SU-DHL-6 (cell line): Measurements from ENCODE around the gene CAPN5.

ENCODE experiments used
- H2AFZ ChIP-seq: fragments of 200-600 bp; sonication (generic); 2 replicates; pipeline ENCODE4 v1.6.1; 2014; ENCODE audit warnings: low read depth, mild to moderate bottlenecking, moderate library complexity, mixed read lengths, antibody characterized with exemption, low read length; ENCODE audit not compliant: severe bottlenecking
- H3F3A ChIP-seq: fragments of 200-600 bp; shearing (Covaris generic); 2 replicates; pipeline ENCODE4 v1.6.0; 2016; ENCODE audit warnings: antibody characterized with exemption, mild to moderate bottlenecking; ENCODE audit not compliant: insufficient read depth
- H3K27ac ChIP-seq: fragments of 200-600 bp; sonication (generic); 2 replicates; pipeline ENCODE4 v1.5.1; 2016; ENCODE audit warnings: low read depth, mild to moderate bottlenecking, low read length, moderate library complexity, mixed read lengths
- H3K27me3 ChIP-seq: fragments of 200-600 bp; sonication (generic), shearing (Covaris generic); 2 replicates; pipeline ENCODE4 v1.6.0; 2014; ENCODE audit warnings: mild to moderate bottlenecking, low read length
- H3K36me3 ChIP-seq: fragments of 200-600 bp; sonication (generic); 2 replicates; pipeline ENCODE4 v1.6.1; 2014; ENCODE audit warnings: mild to moderate bottlenecking, low read length, mixed read lengths
- H3K4me2 ChIP-seq: fragments of 300-600, 200-600 bp; shearing (Covaris generic), sonication (generic); 2 replicates; pipeline ENCODE4 v1.6.0; 2014; ENCODE audit warnings: low read length, low read depth, mild to moderate bottlenecking; ENCODE audit not compliant: poor library complexity, severe bottlenecking
- H3K4me3 ChIP-seq: fragments of 200-600 bp; sonication (generic); 2 replicates; pipeline ENCODE4 v1.5.1; 2014; ENCODE audit warnings: antibody characterized with exemption, low read length, mild to moderate bottlenecking, mixed read lengths; ENCODE audit not compliant: insufficient read depth, poor library complexity, severe bottlenecking
- H3K79me2 ChIP-seq: fragments of 200-600 bp; sonication (generic); 2 replicates; pipeline ENCODE4 v1.6.1; 2014; ENCODE audit warnings: mild to moderate bottlenecking, low read length, moderate library complexity; ENCODE audit not compliant: insufficient read depth
- H3K9ac ChIP-seq: fragments of 200-600 bp; sonication (generic); 2 replicates; pipeline ENCODE4 v1.7.0; 2014; ENCODE audit warnings: mild to moderate bottlenecking, low read length
- H3K9me2 ChIP-seq: fragments of 200-600 bp; sonication (generic); replicated peaks from 2 replicates; pipeline ENCODE4 v1.6.1; 2014; ENCODE audit warnings: low read length; ENCODE audit not compliant: insufficient read depth
- H3K9me3 ChIP-seq: fragments of 200-600 bp; sonication (generic); 2 replicates; pipeline ENCODE4 v1.6.1; 2014; ENCODE audit warnings: low read length, mixed read lengths; ENCODE audit not compliant: insufficient read depth
- H4K20me1 ChIP-seq: fragments of 200-600 bp; sonication (generic); 2 replicates; pipeline ENCODE4 v1.6.1; 2014; ENCODE audit warnings: low read depth, mild to moderate bottlenecking, antibody characterized with exemption, low read length, moderate library complexity, mixed read lengths
- CTCF ChIP-seq: fragments of 200-600 bp; sonication (generic); IDR thresholded peaks from one replicate; pipeline ENCODE4 v1.5.1; 2017; ENCODE audit warnings: antibody characterized with exemption, mild to moderate bottlenecking, low read length, moderate library complexity; ENCODE audit not compliant: insufficient read depth, poor library complexity, severe bottlenecking
- EZH2phosphoT487 ChIP-seq: fragments of 200-600 bp; sonication (generic), shearing (Covaris generic); conservative IDR thresholded peaks from 2 replicates; pipeline ENCODE4 v1.6.1; 2018; ENCODE audit warnings: mild to moderate bottlenecking, antibody characterized with exemption, low read length, moderate library complexity, mixed read lengths

Gene CAPN5

GRCh38 chr11:77100166-77101042 lies 33.6 kb downstream of the CAPN5 start:
- H3F3A ChIP-seq, result no peaks in the 10 kb centered on the region
- TF ChIP-seq CTCF, result no peak
- TF ChIP-seq EZH2phosphoT487, result no peak
- no peak overlapping the region for H2AFZ ChIP-seq

GRCh38 chr11:77101043-77101537 lies 34.3 kb downstream of the CAPN5 start:
- H3K9me3 ChIP-seq, result no peaks in the 10 kb centered on the region
- no peaks in the 10 kb centered on the region for H3K36me3 ChIP-seq
- H3F3A ChIP-seq, result no peaks in the 10 kb centered on the region
- no peak overlapping the region for H3K9ac ChIP-seq
- H3K79me2 ChIP-seq, result no peaks in the 10 kb centered on the region
- H3K27ac ChIP-seq, result no peak overlapping the region
- H3K4me3 ChIP-seq, result no peak overlapping the region
- H4K20me1 ChIP-seq, result no peaks in the 10 kb centered on the region
- no peak overlapping the region for H2AFZ ChIP-seq
- TF ChIP-seq CTCF, result peak; percentile 27
- TF ChIP-seq EZH2phosphoT487, result no peak
- H3K27me3 ChIP-seq, result no peaks in the 10 kb centered on the region
- no peak overlapping the region for H3K4me2 ChIP-seq
- no peaks in the 10 kb centered on the region for H3K9me2 ChIP-seq

More at GRCh38 chr11:77100166-77101042, 33.6 kb downstream of the CAPN5 start:
- H3K36me3 ChIP-seq, result no peaks in the 10 kb centered on the region
- H3K79me2 ChIP-seq, result no peaks in the 10 kb centered on the region
- H3K9ac ChIP-seq, result no peak overlapping the region
- no peak overlapping the region for H3K4me2 ChIP-seq
- no peaks in the 10 kb centered on the region for H3K27me3 ChIP-seq
- H3K27ac ChIP-seq, result no peak overlapping the region
- H4K20me1 ChIP-seq, result no peaks in the 10 kb centered on the region
- H3K9me2 ChIP-seq, result no peaks in the 10 kb centered on the region
- H3K4me3 ChIP-seq, result no peak overlapping the region
- no peaks in the 10 kb centered on the region for H3K9me3 ChIP-seq

GRCh38 chr11:77102246-77103210 lies 35.8 kb downstream of the CAPN5 start, which contains the start of gene OMP:
TSS of gene OMP (plus strand) at chr11:77102840. CDS start at chr11:77102840, 0 bp downstream.
- Histone ChIP-seq H3K9ac (no peak within 1 kb of the TSS), H3K4me2 (no peak within 1 kb of the TSS), H3K27ac (no peak within 1 kb of the TSS), H3F3A (no peaks in the 10 kb centered on the region), H3K9me3 (no peaks in the 10 kb centered on the region), H3K9me2 (no peaks in the 10 kb centered on the region), H3K36me3 (no peaks in the 10 kb centered on the region), H2AFZ (no peak within 1 kb of the TSS), H3K4me3 (no peak within 1 kb of the TSS), H4K20me1 (no peaks in the 10 kb centered on the region), H3K79me2 (no peaks in the 10 kb centered on the region), H3K27me3 (no peaks in the 10 kb centered on the region)
- TF ChIP-seq CTCF, result no peak
- no peak for TF ChIP-seq EZH2phosphoT487
